B cell (primary cell): ENCODE measurements around the gene CAMTA1. TPM values are rescaled to one million over a fixed set of nuclear protein-coding genes. Genes with fewer than 3 reads are reported as not detected.

ENCODE experiments used
- ATAC-seq: fragments of 200-7000 bp; cut with Tn5 transposase; one replicate; pipeline ENCODE4 v1.10.0; 2021; ENCODE audit warnings: low read depth, mild to moderate bottlenecking, moderate number of reproducible peaks, moderate library complexity
- CTCF ChIA-PET: fragments of 350-600 bp; sonication (Branson Sonifier 250); formaldehyde crosslinking; loops from one replicate; lab custom pipeline; 2021; ENCODE audit warnings: antibody characterized with exemption, inconsistent platforms; lab: Charles Lee
- POLR2A ChIA-PET: fragments of 350-600 bp; sonication (Branson Sonifier 250); formaldehyde crosslinking; loops from one replicate; lab custom pipeline; 2021; ENCODE audit warnings: antibody characterized with exemption; lab: Charles Lee
- DNase-seq: peaks from one replicate; pipeline ENCODE4 v3.0.0; 2013
- H2AFZ ChIP-seq: 2 replicates; pipeline ENCODE4 v1.6.1; 2012; ENCODE audit warnings: mild to moderate bottlenecking, low read depth, low read length; ENCODE audit not compliant: insufficient read depth, poor library complexity, severe bottlenecking
- H3K27ac ChIP-seq, 2 donors: 1 replicate in 1 of 2; 2 replicates in 1 of 2; pipeline ENCODE4 v1.5.1; 2012 to 2013; ENCODE audit warnings: low read length in 2 of 2, mild to moderate bottlenecking in 2 of 2, moderate library complexity in 1 of 2
- H3K27me3 ChIP-seq, 4 experiments: fragments of 200-600 bp in 1 of 4; sonication (generic) in 1 of 4; replicated peaks in 1 of 4; 1 replicate in 2 of 4; 2 replicates in 2 of 4; pipeline versions ENCODE4 v1.6.1 to v1.7.0; 2013 to 2016; ENCODE audit warnings: low read length in 3 of 4, mild to moderate bottlenecking in 2 of 4, mixed read lengths in 1 of 4, moderate library complexity in 1 of 4; ENCODE audit not compliant: insufficient read depth in 4 of 4, control insufficient read depth in 3 of 4; ENCODE audit errors: control extremely low read depth in 1 of 4
- H3K36me3 ChIP-seq, 2 experiments: replicated peaks in 1 of 2; 1 replicate in 1 of 2; 2 replicates in 1 of 2; pipeline versions ENCODE4 v1.6.1 to v1.7.1; 2013; ENCODE audit warnings: low read length in 1 of 2; ENCODE audit not compliant: insufficient read depth in 2 of 2, control insufficient read depth in 1 of 2; ENCODE audit errors: control extremely low read depth in 1 of 2, extremely low read depth in 1 of 2
- H3K4me1 ChIP-seq, 2 donors: fragments of 200-600 bp in 1 of 2; sonication (generic) in 1 of 2; 1 replicate in 1 of 2; 2 replicates in 1 of 2; pipeline versions ENCODE4 v1.5.1 to v1.6.1; 2013 to 2017; ENCODE audit warnings: low read length in 2 of 2; ENCODE audit not compliant: control insufficient read depth in 2 of 2, insufficient read depth in 2 of 2
- H3K4me2 ChIP-seq: replicated peaks from 2 replicates; pipeline ENCODE3; 2012; ENCODE audit warnings: mild to moderate bottlenecking, low read depth, low read length; ENCODE audit not compliant: poor library complexity, severe bottlenecking
- H3K4me3 ChIP-seq, 5 experiments: fragments of 200-600 bp in 1 of 5; sonication (generic) in 1 of 5; 1 replicate in 3 of 5; 2 replicates in 2 of 5; pipeline versions ENCODE4 v1.5.1 to v1.7.0; 2011 to 2016; ENCODE audit warnings: low read length in 4 of 5, mild to moderate bottlenecking in 4 of 5, low read depth in 2 of 5, control low read depth in 1 of 5, moderate library complexity in 1 of 5; ENCODE audit not compliant: insufficient read depth in 1 of 5; ENCODE audit errors: control extremely low read depth in 1 of 5, extremely low read depth in 1 of 5
- H3K79me2 ChIP-seq: fragments of 200-600 bp; sonication (generic); one replicate; pipeline ENCODE4 v1.6.0; 2016; ENCODE audit warnings: low read length; ENCODE audit not compliant: control insufficient read depth, insufficient read depth
- H3K9ac ChIP-seq: fragments of 200-600 bp; sonication (generic); 2 replicates; pipeline ENCODE4 v1.6.1; 2017; ENCODE audit warnings: mild to moderate bottlenecking, low read length, moderate library complexity
- H3K9me3 ChIP-seq, 3 donors: one replicate each; pipeline versions ENCODE4 v1.6.1 to v1.7.1; 2013; ENCODE audit warnings: low read length in 2 of 3; ENCODE audit not compliant: control insufficient read depth in 2 of 3, insufficient read depth in 1 of 3; ENCODE audit errors: control extremely low read depth in 1 of 3
- H4K20me1 ChIP-seq: 2 replicates; pipeline ENCODE4 v1.6.0; 2012; ENCODE audit warnings: mild to moderate bottlenecking, low read length; ENCODE audit not compliant: insufficient read depth, control insufficient read depth, poor library complexity, severe bottlenecking
- H3K27ac Mint-ChIP-seq: one replicate; pipeline ENCODE4 v1.8.0; 2021; ENCODE audit warnings: mixed read lengths
- H3K27me3 Mint-ChIP-seq: one replicate; pipeline ENCODE4 v1.8.0; 2021; ENCODE audit warnings: mixed read lengths
- H3K4me1 Mint-ChIP-seq: one replicate; pipeline ENCODE4 v1.8.0; 2021; ENCODE audit warnings: mixed read lengths
- H3K4me3 Mint-ChIP-seq: one replicate; pipeline ENCODE4 v1.8.0; 2021; ENCODE audit warnings: mixed read lengths
- H3K9me3 Mint-ChIP-seq: one replicate; pipeline ENCODE4 v1.8.0; 2022; ENCODE audit warnings: mixed read lengths; ENCODE audit not compliant: insufficient read depth
- EZH2 ChIP-seq: IDR thresholded peaks from 2 replicates; pipeline ENCODE4 v1.6.1; 2012; ENCODE audit warnings: borderline replicate concordance, low read depth, mild to moderate bottlenecking, moderate library complexity, low read length; ENCODE audit not compliant: insufficient read depth, poor library complexity, severe bottlenecking
- WGBS: methylation state at CpG from one replicate; pipeline ENCODE4 v1.1.5; 2013; ENCODE audit warnings: missing lambda C conversion rate; ENCODE audit not compliant: insufficient coverage; 5-methylcytosine and 5-hydroxymethylcytosine counted together
- intact Hi-C: fragments of 100-400 bp; cut with micrococcal nuclease; formaldehyde crosslinking; loops from one replicate; pipeline ENCODE4 v1.10.0; 2022
- polyA plus RNA-seq: library from polyadenylated mRNA; depleted of rRNA; stranded (reverse); fragments of >200 nt; gene quantifications from 2 replicates; pipeline ENCODE4 v1.2.3, GENCODE V29; 2012
- total RNA-seq, 2 donors: library from RNA; stranded (reverse); fragments of 120-200 nt in 1 of 2; gene quantifications; 1 replicate in 1 of 2; 2 replicates in 1 of 2; pipeline versions ENCODE4 v1.2.3 to v1.2.4, GENCODE V29; 2013 to 2022
- TF ChIP-seq, protein P1 (sequence below): fragments of 200-600 bp; IDR thresholded peaks from one replicate; pipeline ENCODE4 v1.8.0; 2022; ENCODE audit warnings: antibody characterized with exemption, mild to moderate bottlenecking

The CAMTA1 gene
- total and polyA plus RNA-seq, 2 donors (not counting 1 experiment from before 2014, with no cell fraction given), result 42.2 to 45.7 TPM

DNA sequence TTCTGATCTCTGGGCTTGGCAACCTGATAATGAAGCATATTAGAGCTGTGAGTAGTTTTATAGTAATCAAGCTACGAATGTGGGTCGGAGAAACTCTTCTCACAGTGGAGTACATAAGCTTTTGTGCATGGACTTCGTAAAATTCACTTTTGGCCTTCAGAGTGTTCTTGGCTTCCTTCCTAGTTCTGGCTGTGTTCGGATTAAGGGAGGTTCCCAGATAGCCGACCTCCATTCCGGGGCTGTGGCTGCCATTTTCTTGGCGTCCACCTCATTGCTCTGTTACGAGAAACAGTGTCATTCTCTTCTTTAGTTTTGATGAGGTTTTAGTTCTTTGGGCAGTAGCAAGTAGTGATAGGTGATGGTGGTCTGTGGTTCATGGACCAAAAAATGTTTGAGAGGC is 26.3 kb downstream of the CAMTA1 start:
- 96% methylated on average over 8 of the region's 8 CpGs for WGBS
- ChIA-PET POLR2A (no interaction called here), CTCF (interaction anchor here (1.3 kb wide), 2 partner anchors 92 to 258 kb away, joined by 3 read pairs; no protein-coding TSS in a partner anchor)
- H4K20me1 ChIP-seq, result peaks cover 87% of the 10 kb centered on the region
- H3K27me3 ChIP-seq, result no peaks in the 10 kb centered on the region
- H3K27ac Mint-ChIP-seq, result no peak overlapping the region
- H3K4me3 ChIP-seq, result no peak overlapping the region
- peaks cover 1 to 8% of the 10 kb centered on the region in 2 experiments for H3K36me3 ChIP-seq
- H3K27ac ChIP-seq, result no peak overlapping the region
- DNase-seq (no peak), ATAC-seq (no peak)
- intact Hi-C loops, result no loop called here
- H2AFZ ChIP-seq, result no peak overlapping the region
- peaks cover 86% of the 10 kb centered on the region for H3K79me2 ChIP-seq
- H3K4me1 ChIP-seq, result no peaks in the 10 kb centered on the region
- no peaks in the 10 kb centered on the region for H3K9me3 ChIP-seq
- H3K27me3 Mint-ChIP-seq, result no peaks in the 10 kb centered on the region
- H3K4me2 ChIP-seq, result no peak overlapping the region
- peaks cover 26% of the 10 kb centered on the region for H3K4me1 Mint-ChIP-seq
- H3K4me3 Mint-ChIP-seq, result no peak overlapping the region
- TF ChIP-seq, protein P1, sequence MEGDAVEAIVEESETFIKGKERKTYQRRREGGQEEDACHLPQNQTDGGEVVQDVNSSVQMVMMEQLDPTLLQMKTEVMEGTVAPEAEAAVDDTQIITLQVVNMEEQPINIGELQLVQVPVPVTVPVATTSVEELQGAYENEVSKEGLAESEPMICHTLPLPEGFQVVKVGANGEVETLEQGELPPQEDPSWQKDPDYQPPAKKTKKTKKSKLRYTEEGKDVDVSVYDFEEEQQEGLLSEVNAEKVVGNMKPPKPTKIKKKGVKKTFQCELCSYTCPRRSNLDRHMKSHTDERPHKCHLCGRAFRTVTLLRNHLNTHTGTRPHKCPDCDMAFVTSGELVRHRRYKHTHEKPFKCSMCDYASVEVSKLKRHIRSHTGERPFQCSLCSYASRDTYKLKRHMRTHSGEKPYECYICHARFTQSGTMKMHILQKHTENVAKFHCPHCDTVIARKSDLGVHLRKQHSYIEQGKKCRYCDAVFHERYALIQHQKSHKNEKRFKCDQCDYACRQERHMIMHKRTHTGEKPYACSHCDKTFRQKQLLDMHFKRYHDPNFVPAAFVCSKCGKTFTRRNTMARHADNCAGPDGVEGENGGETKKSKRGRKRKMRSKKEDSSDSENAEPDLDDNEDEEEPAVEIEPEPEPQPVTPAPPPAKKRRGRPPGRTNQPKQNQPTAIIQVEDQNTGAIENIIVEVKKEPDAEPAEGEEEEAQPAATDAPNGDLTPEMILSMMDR, result no peak
- no peak for TF ChIP-seq EZH2
- no peaks in the 10 kb centered on the region for H3K9me3 Mint-ChIP-seq
- H3K9ac ChIP-seq, result no peak overlapping the region

DNA sequence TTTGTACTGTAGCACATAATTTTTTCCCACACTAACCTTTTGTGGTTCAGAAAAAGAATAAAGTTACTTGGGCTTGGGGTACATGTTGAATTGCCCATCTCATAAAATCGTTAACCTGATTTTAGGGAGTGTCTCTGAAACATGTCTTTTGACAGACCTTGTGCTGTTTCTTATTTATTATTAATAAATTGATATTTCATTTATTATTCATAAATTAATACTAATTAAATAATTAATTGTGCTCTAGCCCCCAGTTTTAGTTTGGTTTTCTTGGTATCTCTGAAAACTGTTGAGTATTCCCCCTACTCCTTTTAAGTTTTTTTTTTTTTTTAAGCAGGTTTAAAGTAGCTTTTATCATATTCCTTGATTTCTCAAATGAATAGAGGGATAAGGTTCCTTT is 27.9 kb downstream of the CAMTA1 start:
- ATAC-seq, result no peak
- no peak overlapping the region for H3K27ac Mint-ChIP-seq
- WGBS, result no CpG with 5 or more reads among the region's 1 CpG
- H2AFZ ChIP-seq, result no peak overlapping the region
- no peaks in the 10 kb centered on the region for H3K27me3 Mint-ChIP-seq
- ChIA-PET CTCF (no interaction called here), POLR2A (no interaction called here)
- H3K27ac ChIP-seq, result no peak overlapping the region
- H3K4me3 ChIP-seq, result no peak overlapping the region
- no peaks in the 10 kb centered on the region for H3K9me3 ChIP-seq
- DNase-seq, result no peak
- intact Hi-C loops, result no loop called here
- no peak overlapping the region for H3K4me2 ChIP-seq
- peaks cover 73% of the 10 kb centered on the region for H4K20me1 ChIP-seq
- H3K4me3 Mint-ChIP-seq, result no peak overlapping the region
- H3K36me3 ChIP-seq, result peaks cover 1 to 8% of the 10 kb centered on the region in 2 experiments
- H3K4me1 ChIP-seq, result no peaks in the 10 kb centered on the region
- no peak overlapping the region for H3K9ac ChIP-seq
- peaks cover 38% of the 10 kb centered on the region for H3K4me1 Mint-ChIP-seq
- peaks cover 84% of the 10 kb centered on the region for H3K79me2 ChIP-seq
- TF ChIP-seq EZH2, result no peak
- TF ChIP-seq, protein P1, result no peak
- H3K9me3 Mint-ChIP-seq, result no peaks in the 10 kb centered on the region
- H3K27me3 ChIP-seq, result no peaks in the 10 kb centered on the region
